Neural cell (in vitro differentiated cells): Measurements from ENCODE around the gene BAHD1.

Source experiments
- CTCF ChIP-seq: fragments of 450-650 bp; IDR thresholded peaks from 2 replicates; pipeline ENCODE4 v1.5.1; 2014; ENCODE audit warnings: antibody characterized with exemption, mild to moderate bottlenecking, moderate library complexity; ENCODE audit not compliant: poor library complexity, severe bottlenecking
- EP300 ChIP-seq: fragments of 450-650 bp; conservative IDR thresholded peaks from 2 replicates; pipeline ENCODE4 v1.6.1; 2014; ENCODE audit warnings: antibody characterized with exemption, mild to moderate bottlenecking, moderate library complexity; ENCODE audit not compliant: poor library complexity, severe bottlenecking
- EZH2 ChIP-seq: fragments of 200-600, 300-800 bp; shearing (Covaris generic), sonication (generic); IDR thresholded peaks from 2 replicates; pipeline ENCODE4 v1.6.1; 2014; ENCODE audit warnings: antibody characterized with exemption, low read length, borderline replicate concordance, mild to moderate bottlenecking; ENCODE audit not compliant: insufficient read depth, poor library complexity, severe bottlenecking
- POLR2AphosphoS5 ChIP-seq: IDR thresholded peaks from 2 replicates; pipeline ENCODE4 v1.6.1; 2012

GRCh38 chr15:40409366-40409765, 31.4 kb upstream of the BAHD1 start:
- TF ChIP-seq POLR2AphosphoS5 (no peak), CTCF (no peak), EP300 (no peak), EZH2 (no peak)
